Ovary (tissue), 3 donors: ENCODE results near the gene HPSE2.

ENCODE experiments used
- CTCF ChIP-seq, 3 donors: fragments of 450-650 bp in 2 of 3; fragments of 200-600 bp in 1 of 3; IDR thresholded peaks; one replicate each; pipeline versions ENCODE4 v1.5.1 to v1.8.0; 2016 to 2022; ENCODE audit warnings: antibody characterized with exemption in 3 of 3, mild to moderate bottlenecking in 1 of 3
- EP300 ChIP-seq: sonication (generic); formaldehyde crosslinking; IDR thresholded peaks from one replicate; pipeline ENCODE4 v1.6.1; 2017; ENCODE audit warnings: antibody characterized with exemption
- POLR2A ChIP-seq: fragments of 450-650 bp; IDR thresholded peaks from one replicate; pipeline ENCODE4 v1.6.1; 2017; ENCODE audit warnings: antibody characterized with exemption, mild to moderate bottlenecking, moderate library complexity
- donor health status: DM: no; HTN: no; CAD: no.

- TF ChIP-seq POLR2A (no peak), CTCF (IDR thresholded peaks at IDR 0.05) (no peak), EP300 (no peak)
Measured at GRCh38 chr10:99002392-99002791, 233.3 kb downstream of the HPSE2 start.
